Skin epidermis (tissue), 12 donors: Measurements from ENCODE around the gene WDFY2.
"Not testable (repeated sequence)": the region's sequence is repeated elsewhere in the genome, so short reads cannot be mapped to it uniquely, and the experiment has no call there.

Source experiments
- H3K27ac ChIP-seq, 21 experiments: fragments of 200-600 bp; sonication (generic) in 11 of 21; one replicate each; pipeline ENCODE4 v1.5.0; 2020; ENCODE audit warnings: mild to moderate bottlenecking in 3 of 21, inconsistent platforms in 2 of 21, moderate library complexity in 2 of 21
- H3K4me3 ChIP-seq, 7 experiments: fragments of 200-600 bp; sonication (generic) in 2 of 7; one replicate each; pipeline ENCODE4 v1.5.0; 2020; ENCODE audit warnings: inconsistent platforms in 2 of 7, mild to moderate bottlenecking in 2 of 7, moderate library complexity in 1 of 7

Gene WDFY2

GRCh38 chr13:51645154-51645650 is 60.9 kb downstream of the WDFY2 start:
- H3K4me3 ChIP-seq = no peak overlapping the region
- H3K27ac ChIP-seq = peak overlapping the region in 17 of 21 experiments; percentile 4 to 78 (median 54)

DNA sequence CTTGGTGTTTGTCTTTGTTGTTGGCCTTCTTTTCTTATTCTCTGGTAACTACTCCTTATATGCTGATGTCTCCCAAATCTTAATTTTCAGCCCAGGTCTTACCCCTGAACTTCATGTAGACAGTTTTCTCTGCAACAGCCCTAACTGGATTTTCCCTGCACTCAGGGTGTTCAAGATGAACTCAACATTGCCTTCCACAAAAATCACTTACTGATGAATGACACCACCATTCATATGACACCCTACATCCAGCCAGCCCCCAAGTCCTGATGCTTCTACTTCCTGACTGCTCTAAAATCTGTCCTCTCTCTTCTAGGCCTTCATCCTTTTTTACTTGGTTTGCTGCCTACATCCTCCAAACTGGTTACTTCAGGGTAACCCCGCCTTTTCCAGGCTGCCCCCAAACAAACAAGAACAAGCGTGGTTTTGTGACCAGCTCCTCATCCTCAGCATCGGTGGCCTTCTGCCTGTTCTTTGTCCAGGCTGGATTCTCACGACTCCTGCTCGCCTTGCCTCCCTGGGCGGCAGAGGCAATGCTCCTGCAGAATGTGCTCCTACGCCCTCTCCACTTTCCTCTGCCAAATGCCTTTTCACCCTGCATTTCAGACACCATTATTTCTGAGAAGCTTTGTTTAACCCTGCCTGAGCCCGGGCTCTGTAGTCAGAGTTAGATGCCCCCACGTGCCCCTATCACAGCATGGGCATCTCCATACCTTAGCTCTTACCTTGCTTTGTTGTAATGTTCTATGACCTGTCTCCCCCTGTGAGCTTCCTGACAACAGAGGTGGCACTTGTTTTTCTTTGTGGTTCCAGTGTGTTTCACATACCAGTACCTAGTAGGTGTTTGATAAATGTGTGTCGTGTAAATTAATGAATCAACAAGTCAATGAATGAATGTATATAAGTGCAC is 61.8 kb downstream of the WDFY2 start:
- no peak overlapping the region for H3K4me3 ChIP-seq
- H3K27ac ChIP-seq = peak overlapping the region in 16 of 21 experiments; percentile 4 to 78 (median 56)

DNA sequence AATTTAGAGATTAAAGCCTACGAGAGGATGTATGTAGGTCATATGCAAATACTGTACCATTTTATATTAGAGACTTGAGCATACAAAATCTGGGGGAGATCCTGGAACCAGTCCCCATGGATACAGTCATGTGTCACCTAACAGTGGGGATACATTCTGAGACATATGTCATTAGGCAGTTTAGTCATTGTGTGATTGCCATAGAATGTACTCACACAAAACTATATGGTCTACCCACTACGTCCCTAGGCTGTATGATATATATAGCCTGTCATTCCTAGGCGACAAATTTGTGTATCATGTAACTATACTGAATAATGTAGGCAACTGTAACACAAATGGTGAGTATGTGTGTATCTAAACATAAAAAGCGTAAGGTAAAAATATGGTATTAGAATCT is 62.8 kb downstream of the WDFY2 start:
- H3K4me3 ChIP-seq = no peak overlapping the region
- peak overlapping the region in 2 of 21 experiments; percentile 8 to 78 for H3K27ac ChIP-seq

- not testable (repeated sequence) for H3K27ac ChIP-seq, H3K4me3 ChIP-seq
Measured at GRCh38 chr13:51652193-51652592, 67.9 kb downstream of the WDFY2 start.

- Histone ChIP-seq H3K4me3 (no peak overlapping the region), H3K27ac (no peak overlapping the region)
Measured at GRCh38 chr13:51659276-51660127, 75.2 kb downstream of the WDFY2 start.

GRCh38 chr13:51660813-51661212 is 76.6 kb downstream of the WDFY2 start:
- Histone ChIP-seq H3K27ac (no peak overlapping the region), H3K4me3 (no peak overlapping the region)

- no peak overlapping the region for H3K4me3 ChIP-seq
- peak overlapping the region in 4 of 21 experiments; percentile 1 to 39 (median 10) for H3K27ac ChIP-seq
Measured at GRCh38 chr13:51663973-51664957, 80.0 kb downstream of the WDFY2 start.

DNA sequence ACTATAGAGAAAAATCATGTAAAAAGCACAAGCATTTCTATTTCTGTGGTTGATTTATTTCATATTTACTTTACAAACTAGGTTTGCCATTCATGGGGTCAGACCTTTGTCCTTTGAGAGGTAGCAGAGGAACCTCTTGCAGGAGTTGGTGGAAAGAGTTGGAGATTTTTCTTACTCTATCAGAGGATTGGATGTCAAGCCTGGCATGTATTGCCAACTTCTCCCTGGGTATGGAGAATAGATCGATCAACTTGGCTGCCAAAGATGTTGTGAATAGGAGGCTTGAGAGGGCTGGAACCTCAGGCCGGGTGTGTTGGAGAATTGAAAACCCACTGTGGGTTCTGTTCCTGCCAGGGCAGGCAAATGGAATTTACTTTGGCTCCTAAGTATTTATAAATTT is 81.2 kb downstream of the WDFY2 start:
- H3K4me3 ChIP-seq = no peak overlapping the region
- H3K27ac ChIP-seq = peak overlapping the region in 2 of 21 experiments; percentile 1 to 18

DNA sequence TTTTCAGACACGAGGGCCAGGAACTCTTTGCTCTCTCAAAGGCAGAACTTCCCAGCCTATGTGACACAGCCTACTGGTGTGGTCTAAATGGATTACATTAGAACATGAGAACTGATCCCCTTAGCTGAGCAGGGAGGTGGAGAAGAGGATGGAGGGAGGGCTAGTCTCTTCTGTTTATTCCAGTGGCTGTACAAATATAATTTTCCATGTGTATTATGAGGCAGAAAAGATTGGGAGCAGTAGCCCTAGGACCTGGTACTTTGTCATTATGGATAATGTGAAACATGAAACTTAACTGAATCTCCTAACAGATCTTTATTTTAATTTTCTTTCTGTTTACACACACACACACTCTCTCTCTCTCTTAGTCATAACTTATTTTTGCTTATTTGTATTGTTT is 82.1 kb downstream of the WDFY2 start:
- Histone ChIP-seq H3K27ac (peak overlapping the region in 1 of 21 experiments; percentile 18), H3K4me3 (no peak overlapping the region)

DNA sequence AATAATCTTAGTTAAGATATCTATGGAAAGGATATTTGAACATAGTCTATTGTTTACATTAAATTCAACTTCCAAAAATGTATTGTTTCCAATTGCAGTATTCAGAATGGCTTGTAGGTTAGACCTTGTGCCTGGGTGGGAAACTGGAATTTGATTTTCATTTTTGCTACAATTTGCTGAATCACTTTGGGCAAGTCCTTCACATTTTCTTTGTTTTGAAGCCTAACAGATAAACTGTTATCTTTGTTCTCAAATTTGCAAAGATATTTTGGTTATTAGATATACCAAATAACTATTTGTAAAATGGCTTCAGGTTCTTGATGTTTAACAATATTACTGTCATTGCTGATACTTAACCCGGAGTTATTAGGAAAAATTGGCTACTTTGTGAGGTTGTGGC is 82.6 kb downstream of the WDFY2 start:
- Histone ChIP-seq H3K27ac (no peak overlapping the region), H3K4me3 (no peak overlapping the region)

DNA sequence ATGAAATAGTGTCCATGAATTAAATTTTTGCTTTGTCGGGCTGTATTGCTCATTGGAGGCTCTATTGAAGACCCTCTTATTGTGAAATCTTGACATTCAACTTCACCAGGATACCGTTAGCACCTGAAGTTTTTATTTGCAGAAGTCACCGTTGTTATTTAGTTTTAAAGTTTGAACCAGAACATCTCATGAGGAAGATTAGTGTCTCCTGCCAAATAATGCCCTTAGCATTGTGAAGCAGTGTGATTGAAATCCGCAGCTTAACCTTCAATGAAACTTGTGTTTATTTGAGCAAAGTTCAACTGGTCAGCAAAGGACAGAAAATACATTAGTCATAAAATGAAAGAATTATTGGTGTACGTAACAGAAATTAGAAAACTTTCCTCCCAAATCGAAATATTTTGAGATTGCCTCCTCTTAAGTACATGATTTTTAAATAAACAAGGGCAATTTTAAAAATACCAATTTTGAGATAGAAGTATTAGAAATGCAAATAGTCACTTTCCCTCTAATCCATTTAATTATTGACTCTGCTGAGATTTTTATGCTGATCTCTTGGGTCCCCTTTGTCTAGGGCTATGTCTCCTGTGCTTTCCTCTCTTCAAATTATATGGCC is 84.4 kb downstream of the WDFY2 start:
- H3K27ac ChIP-seq = no peak overlapping the region

DNA sequence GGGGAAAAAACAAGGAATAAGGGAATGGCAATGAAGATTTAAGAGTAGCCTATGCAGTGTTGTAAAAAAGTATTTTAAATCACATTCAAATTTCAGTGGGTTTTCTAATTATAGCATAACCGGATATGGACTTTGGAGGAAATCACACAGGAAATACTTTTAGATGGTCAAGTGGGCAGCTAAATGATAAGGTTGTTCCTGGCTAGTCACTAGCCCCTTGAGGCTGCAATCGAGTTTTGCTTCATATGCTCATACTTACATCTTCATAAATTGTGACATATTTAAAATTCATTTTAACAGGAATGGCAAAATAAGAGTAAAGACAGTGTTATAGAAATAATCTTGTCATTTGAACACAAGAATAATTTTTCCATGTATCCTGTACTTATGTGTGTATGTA is 88.9 kb downstream of the WDFY2 start:
- Histone ChIP-seq H3K4me3 (no peak overlapping the region), H3K27ac (peak overlapping the region in 1 of 21 experiments; percentile 27)

More for the DNA sequence above, 84.4 kb downstream of the WDFY2 start:
- no peak overlapping the region for H3K4me3 ChIP-seq

GRCh38 chr13:51674276-51674675 is 90.0 kb downstream of the WDFY2 start:
- no peak overlapping the region for H3K4me3 ChIP-seq
- peak overlapping the region in 19 of 21 experiments; percentile 37 to 80 (median 71) for H3K27ac ChIP-seq

DNA sequence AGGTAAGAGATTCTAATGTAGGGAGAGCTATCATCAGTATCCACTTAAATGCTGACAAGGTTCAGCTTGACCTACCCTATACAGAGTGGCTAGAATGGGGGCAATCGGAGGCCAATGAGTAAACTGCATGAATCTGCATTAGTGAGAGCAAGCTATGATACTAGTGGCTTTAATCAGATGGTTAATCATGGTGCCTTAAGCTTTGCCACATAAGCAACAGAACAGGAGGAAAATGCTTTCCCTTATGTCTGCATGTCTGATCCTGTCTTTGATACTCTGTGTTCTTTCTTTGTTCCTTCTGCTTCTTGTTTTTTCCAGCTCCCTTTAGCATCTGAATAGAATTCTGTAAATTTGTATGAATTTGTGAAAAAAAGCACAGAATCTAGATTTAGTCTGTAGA is 91.1 kb downstream of the WDFY2 start:
- Histone ChIP-seq H3K27ac (peak overlapping the region in 19 of 21 experiments; percentile 37 to 80 (median 71)), H3K4me3 (no peak overlapping the region)

GRCh38 chr13:51675877-51676276 is 91.6 kb downstream of the WDFY2 start:
- Histone ChIP-seq H3K27ac (peak overlapping the region in 18 of 21 experiments; percentile 24 to 80 (median 70)), H3K4me3 (no peak overlapping the region)

DNA sequence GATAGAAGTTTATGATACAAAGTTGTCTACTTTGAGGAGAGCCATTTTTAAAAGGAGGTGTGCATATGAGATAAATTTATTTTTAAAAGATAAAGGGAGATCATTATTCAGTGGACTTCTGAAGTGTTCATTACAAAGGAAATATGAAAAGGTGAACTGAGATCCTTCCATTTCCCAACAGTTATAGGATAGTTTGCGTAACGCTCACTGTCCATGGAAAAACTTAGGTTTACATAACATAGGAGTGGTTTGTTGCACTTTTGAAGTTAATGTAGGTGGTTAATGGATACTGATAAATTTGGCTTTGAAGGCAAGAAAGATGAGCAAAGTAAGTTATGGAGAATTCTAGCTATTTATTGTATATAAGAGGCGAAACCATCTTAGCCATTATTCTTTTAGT is 92.5 kb downstream of the WDFY2 start:
- Histone ChIP-seq H3K27ac (peak overlapping the region in 1 of 21 experiments; percentile 24), H3K4me3 (no peak overlapping the region)

DNA sequence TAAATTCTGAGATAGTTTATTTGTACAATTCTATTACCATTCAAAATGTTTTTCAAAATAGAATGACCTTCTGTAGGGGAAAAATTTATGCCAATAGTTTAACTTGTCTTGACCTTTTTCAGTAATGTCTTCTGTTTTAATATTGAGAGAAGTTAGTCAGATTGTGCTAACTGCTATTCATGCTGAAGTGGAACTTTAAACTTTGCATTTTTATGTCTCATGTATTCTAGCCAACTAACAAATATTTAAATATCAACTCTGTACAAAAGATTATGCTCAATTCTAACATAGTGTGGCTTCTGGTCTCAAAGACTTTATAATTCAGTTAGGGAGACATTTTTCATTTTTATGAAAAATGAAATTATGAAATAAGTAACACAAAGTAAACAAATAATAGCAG is 94.2 kb downstream of the WDFY2 start:
- Histone ChIP-seq H3K27ac (no peak overlapping the region), H3K4me3 (no peak overlapping the region)

- no peak overlapping the region for H3K27ac ChIP-seq
- no peak overlapping the region for H3K4me3 ChIP-seq
Measured at GRCh38 chr13:51679616-51680015, 95.4 kb downstream of the WDFY2 start.
